Colonic mucosa (tissue), 4 donors: ENCODE results near the gene KRT7. TPM values are rescaled to one million over a fixed set of nuclear protein-coding genes. Genes with fewer than 3 reads are reported as not detected.

Experiments used
- DNase-seq: peaks from one replicate; pipeline ENCODE4 v3.0.0-alpha.2; 2020
- H3K27ac ChIP-seq: fragments of 200-600 bp; one replicate; pipeline ENCODE4 v1.8.0; 2021
- H3K27me3 ChIP-seq: fragments of 200-600 bp; one replicate; pipeline ENCODE4 v1.8.0; 2021
- H3K36me3 ChIP-seq: fragments of 200-600 bp; one replicate; pipeline ENCODE4 v1.8.0; 2021
- H3K4me1 ChIP-seq: fragments of 200-600 bp; one replicate; pipeline ENCODE4 v1.8.0; 2021; ENCODE audit warnings: mild to moderate bottlenecking
- H3K4me3 ChIP-seq: fragments of 200-600 bp; one replicate; pipeline ENCODE4 v1.8.0; 2021
- H3K9ac ChIP-seq, 2 donors: one replicate each; pipeline ENCODE4 v1.7.0; 2013; ENCODE audit warnings: control low read depth in 2 of 2, low read depth in 2 of 2, low read length in 2 of 2
- H3K9me3 ChIP-seq: fragments of 200-600 bp; one replicate; pipeline ENCODE4 v1.8.0; 2021
- intact Hi-C: fragments of 100-400 bp; cut with DNase I; formaldehyde crosslinking; loops from one replicate; pipeline ENCODE4 v1.14.1; 2022
- total RNA-seq, 2 donors: library from RNA; stranded (reverse); fragmentation: NEBNext Ultra II Directional in 1 of 2; extraction: Animal tissue kit (Norgen Biotek cat#: 25700) in 1 of 2; gene quantifications; one replicate each; pipeline ENCODE4 v1.2.1, GENCODE V29; 2021
- TF ChIP-seq, protein P1 (sequence below): fragments of 200-600 bp; IDR thresholded peaks from one replicate; pipeline ENCODE4 v1.8.0; 2022; ENCODE audit warnings: antibody characterized with exemption, mild to moderate bottlenecking
- donor health status: healthy.
- donor health status: DM: no; HTN: no; CAD: no.
- donor health status: DM: no; HTN: no; CAD: no.

KRT7 gene
- total RNA-seq, 2 donors from 2014 or later, result 2.1 to 4.0 TPM

DNA sequence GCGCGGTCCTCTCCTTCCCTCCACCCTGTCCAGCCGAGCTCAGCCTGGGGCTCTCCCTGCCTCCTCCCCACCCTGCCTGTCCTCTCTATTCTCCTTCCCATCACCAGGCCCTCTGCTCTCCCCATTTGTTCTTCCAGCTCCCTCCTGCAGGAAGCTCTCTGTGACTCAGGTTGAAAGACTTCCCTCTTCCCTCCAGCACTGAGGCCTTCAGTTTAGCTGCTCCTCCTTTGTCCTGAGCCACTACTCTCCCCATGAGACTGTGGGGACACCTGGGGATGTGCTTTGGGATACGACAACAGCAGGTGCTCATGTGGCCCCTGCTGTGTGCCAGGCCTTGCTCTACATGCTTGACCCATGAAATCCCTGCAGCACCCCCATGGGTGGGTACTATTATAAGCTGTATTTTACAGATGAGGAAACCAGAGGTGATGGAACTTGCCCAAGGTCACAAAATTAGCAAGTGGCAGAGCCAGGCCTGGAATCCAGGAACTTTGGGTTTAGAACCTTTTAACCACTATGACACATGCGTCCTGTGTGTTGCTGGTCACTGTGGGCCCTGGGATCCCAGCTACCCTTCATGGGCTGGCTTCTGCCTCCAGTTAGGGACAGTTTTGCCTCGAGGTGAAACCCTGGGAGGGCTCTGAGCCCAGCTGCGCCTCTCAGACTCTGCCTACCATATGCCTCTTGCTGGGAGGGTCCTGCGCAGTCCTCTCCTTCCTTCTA lies 46.8 kb upstream of the KRT7 start:
- H3K4me3 ChIP-seq, result no peak overlapping the region
- H3K9ac ChIP-seq, result no peak overlapping the region
- intact Hi-C loops, result no loop called here
- no peak overlapping the region for H3K27ac ChIP-seq
- no peaks in the 10 kb centered on the region for H3K27me3 ChIP-seq
- no peaks in the 10 kb centered on the region for H3K4me1 ChIP-seq
- H3K36me3 ChIP-seq, result no peaks in the 10 kb centered on the region
- TF ChIP-seq, protein P1, sequence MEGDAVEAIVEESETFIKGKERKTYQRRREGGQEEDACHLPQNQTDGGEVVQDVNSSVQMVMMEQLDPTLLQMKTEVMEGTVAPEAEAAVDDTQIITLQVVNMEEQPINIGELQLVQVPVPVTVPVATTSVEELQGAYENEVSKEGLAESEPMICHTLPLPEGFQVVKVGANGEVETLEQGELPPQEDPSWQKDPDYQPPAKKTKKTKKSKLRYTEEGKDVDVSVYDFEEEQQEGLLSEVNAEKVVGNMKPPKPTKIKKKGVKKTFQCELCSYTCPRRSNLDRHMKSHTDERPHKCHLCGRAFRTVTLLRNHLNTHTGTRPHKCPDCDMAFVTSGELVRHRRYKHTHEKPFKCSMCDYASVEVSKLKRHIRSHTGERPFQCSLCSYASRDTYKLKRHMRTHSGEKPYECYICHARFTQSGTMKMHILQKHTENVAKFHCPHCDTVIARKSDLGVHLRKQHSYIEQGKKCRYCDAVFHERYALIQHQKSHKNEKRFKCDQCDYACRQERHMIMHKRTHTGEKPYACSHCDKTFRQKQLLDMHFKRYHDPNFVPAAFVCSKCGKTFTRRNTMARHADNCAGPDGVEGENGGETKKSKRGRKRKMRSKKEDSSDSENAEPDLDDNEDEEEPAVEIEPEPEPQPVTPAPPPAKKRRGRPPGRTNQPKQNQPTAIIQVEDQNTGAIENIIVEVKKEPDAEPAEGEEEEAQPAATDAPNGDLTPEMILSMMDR, result no peak
- no peaks in the 10 kb centered on the region for H3K9me3 ChIP-seq
- no peak for DNase-seq

DNA sequence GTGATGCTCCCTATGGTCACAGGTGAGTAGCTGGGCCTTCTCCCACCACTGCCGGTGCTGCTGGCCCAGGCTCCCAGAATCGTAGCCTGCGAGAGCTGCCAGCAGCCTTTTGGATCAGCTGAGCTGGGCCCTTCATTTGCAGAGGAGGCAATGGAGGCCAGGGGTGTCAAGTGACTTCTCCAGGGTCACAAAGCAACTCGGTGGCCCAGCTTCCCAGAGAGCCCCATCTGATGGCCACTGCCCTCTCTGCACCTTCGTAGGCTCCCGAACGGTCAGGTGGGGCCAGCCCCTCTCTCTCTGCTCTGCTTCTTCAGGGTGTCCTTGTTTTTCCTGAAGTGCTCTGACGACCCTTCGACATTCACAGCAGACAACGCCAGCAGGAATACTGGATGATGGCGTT lies 45.8 kb upstream of the KRT7 start:
- no peaks in the 10 kb centered on the region for H3K36me3 ChIP-seq
- no peak for DNase-seq
- TF ChIP-seq, protein P1, result no peak
- H3K9ac ChIP-seq, result no peak overlapping the region
- peaks cover 4% of the 10 kb centered on the region for H3K4me1 ChIP-seq
- intact Hi-C loops, result no loop called here
- no peaks in the 10 kb centered on the region for H3K9me3 ChIP-seq
- H3K4me3 ChIP-seq, result no peak overlapping the region
- no peaks in the 10 kb centered on the region for H3K27me3 ChIP-seq
- no peak overlapping the region for H3K27ac ChIP-seq

DNA sequence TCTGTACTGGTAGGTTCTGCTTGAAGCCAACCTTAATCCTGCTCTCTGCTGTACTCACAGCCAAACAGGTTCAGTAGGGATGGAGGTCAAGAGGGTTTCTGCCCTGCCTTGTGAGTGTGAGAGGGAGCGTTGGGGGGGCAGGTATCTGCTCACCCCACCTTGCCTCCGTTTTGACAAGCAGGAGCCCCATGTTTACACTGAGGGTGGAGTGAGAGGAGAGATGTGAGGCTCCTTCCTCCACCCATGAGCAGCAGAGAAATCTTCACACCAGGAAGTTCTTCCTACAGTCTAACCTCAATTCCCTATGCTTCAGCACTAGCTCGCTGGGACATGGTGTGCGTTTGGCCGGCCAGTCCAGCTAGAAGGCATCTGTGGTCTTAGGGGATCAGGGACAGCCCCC lies 45.4 kb upstream of the KRT7 start:
- intact Hi-C loops, result no loop called here
- Histone ChIP-seq H3K36me3 (no peaks in the 10 kb centered on the region), H3K27me3 (no peaks in the 10 kb centered on the region), H3K9ac (no peak overlapping the region), H3K4me1 (peaks cover 4% of the 10 kb centered on the region), H3K4me3 (no peak overlapping the region), H3K27ac (no peak overlapping the region), H3K9me3 (no peaks in the 10 kb centered on the region)
- DNase-seq, result no peak
- TF ChIP-seq, protein P1, result no peak

DNA sequence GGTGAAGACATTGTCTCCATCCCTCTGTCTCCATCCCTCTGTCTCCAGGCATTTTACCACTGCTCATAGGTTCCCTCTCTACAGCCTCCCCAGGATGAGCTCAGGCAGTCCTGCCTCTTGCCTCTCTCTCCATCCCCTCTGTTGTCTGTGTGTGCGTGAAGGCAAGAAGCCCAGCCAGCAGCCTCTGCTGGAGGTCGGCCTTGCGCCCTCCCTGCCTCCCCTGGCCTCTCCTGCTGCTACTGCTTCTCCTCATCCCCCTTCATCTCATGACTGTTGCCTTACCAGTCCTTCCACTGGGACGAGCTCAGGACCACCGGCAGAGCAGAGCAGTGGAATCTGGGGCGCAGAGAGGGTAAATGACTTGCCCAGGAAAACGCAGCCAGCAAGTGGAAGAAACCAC lies 44.4 kb upstream of the KRT7 start:
- H3K27ac ChIP-seq, result no peak overlapping the region
- no peaks in the 10 kb centered on the region for H3K9me3 ChIP-seq
- H3K36me3 ChIP-seq, result no peaks in the 10 kb centered on the region
- no peaks in the 10 kb centered on the region for H3K27me3 ChIP-seq
- no peak for DNase-seq
- no peak overlapping the region for H3K9ac ChIP-seq
- H3K4me3 ChIP-seq, result no peak overlapping the region
- peaks cover 4% of the 10 kb centered on the region for H3K4me1 ChIP-seq
- TF ChIP-seq, protein P1, result no peak
- intact Hi-C loops, result no loop called here

DNA sequence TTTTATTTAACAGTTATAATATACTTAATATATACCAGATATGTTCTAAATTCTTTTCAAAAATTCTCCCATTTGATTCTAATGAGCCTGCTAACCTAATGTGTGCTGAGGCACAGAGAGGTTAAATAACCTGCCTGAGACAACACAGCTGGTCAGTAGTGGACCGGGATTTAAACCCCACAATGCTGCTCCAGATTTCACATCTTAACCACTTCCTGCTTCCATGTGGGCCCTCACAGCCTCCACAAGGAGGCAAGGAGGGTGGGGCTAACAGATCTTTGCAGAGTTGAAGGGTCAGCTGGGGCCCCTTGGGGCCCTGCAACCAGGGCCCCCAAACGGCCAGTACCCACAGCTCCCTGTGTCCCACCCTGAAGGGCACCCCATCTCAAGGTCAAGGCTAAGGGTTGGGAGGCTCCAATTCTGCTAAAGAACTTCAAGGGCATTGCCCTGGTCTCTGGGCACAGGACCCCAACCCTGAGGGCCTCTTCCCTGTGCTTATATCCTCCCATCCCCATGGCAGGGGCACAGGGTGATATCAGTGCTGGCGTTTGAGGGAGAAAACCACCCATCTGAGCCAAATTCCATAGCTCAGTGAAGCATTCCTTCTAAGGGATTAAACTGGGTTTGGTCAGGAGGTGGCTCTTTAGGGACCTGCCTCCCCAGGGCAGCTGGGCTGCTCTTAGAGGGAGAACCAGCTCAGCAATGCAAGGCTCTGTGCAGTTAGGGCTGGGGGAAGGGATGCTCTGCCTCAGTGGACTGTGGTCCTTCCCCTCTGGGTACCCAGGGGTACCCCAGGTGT lies 43.5 kb upstream of the KRT7 start:
- no peak overlapping the region for H3K9ac ChIP-seq
- peaks cover 4% of the 10 kb centered on the region for H3K4me1 ChIP-seq
- H3K27me3 ChIP-seq, result no peaks in the 10 kb centered on the region
- no peaks in the 10 kb centered on the region for H3K36me3 ChIP-seq
- H3K27ac ChIP-seq, result no peak overlapping the region
- no peaks in the 10 kb centered on the region for H3K9me3 ChIP-seq
- H3K4me3 ChIP-seq, result no peak overlapping the region
- no peak for DNase-seq
- intact Hi-C loops, result no loop called here
- TF ChIP-seq, protein P1, result no peak
